Kidney capillary endothelial cell (primary cell): Measurements from ENCODE around the gene ARL4C.

Source experiments
- DNase-seq: peaks from one replicate; pipeline ENCODE4 v3.0.0-alpha.2; 2018; ENCODE audit warnings: low spot score

The ARL4C gene

GRCh38 chr2:234447189-234447588 lies 49.7 kb downstream of the ARL4C start:
- DNase-seq = no peak

GRCh38 chr2:234446404-234447076 lies 50.3 kb downstream of the ARL4C start:
- DNase-seq = peak; percentile 81

- DNase-seq = peak; percentile 62
Measured at GRCh38 chr2:234444893-234445292, 52.0 kb downstream of the ARL4C start.

GRCh38 chr2:234444242-234444730 lies 52.6 kb downstream of the ARL4C start:
- DNase-seq = no peak
